Measurements from ENCODE around the gene EYA3.

Gene EYA3

DNA sequence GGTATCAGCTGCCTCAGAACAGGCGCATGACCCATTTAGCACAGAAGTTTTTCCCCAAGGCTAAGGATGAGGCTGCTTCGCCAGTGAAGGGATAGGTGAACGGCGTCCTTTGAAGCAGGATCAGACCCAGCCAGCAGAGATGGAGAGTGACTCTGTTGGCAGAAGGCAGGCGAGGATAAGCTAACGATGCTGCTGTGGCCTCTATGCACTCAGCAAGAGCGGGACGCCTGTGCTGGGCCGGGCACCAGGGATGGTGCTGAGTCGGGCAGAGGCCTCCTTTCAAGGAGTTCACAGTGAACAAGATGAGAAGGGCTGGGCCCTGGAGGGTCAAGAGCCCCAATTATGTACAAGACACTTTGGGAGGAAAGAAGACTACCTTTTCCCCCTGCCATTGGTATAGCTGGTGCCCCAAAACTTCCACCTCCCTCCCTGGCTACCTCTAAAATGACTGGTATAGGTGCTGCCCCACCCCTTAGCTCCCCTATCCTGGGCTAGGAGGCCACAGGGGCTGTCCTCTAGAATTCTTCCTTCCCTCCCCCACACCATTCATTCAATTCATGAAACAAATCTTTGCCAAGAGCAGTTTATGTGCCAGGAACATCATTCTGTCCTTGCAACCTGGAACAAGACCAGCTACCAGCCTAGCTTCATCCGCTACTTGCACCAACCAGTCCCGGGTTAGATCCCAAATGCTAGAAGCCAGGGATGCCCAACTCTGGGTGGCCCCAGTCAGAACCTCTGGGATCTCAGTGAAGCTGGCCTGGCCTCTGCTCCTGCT, 121.1 kb downstream of the EYA3 start:
- no peak for DNase-seq

DNA sequence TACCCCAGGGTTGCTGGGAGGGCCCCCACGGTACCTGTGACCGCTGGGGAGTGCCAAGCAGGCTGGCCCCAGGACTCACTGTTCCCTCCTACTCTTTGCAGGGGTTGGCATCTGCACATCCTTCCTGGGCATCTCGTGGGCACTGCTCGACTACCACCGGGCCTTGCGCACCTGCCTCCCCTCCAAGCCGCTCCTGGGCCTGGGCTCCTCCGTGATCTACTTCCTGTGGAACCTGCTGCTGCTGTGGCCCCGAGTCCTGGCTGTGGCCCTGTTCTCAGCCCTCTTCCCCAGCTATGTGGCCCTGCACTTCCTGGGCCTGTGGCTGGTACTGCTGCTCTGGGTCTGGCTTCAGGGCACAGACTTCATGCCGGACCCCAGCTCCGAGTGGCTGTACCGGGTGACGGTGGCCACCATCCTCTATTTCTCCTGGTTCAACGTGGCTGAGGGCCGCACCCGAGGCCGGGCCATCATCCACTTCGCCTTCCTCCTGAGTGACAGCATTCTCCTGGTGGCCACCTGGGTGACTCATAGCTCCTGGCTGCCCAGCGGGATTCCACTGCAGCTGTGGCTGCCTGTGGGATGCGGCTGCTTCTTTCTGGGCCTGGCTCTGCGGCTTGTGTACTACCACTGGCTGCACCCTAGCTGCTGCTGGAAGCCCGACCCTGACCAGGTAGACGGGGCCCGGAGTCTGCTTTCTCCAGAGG, 121.9 kb downstream of the EYA3 start:
- no peak for DNase-seq

DNA sequence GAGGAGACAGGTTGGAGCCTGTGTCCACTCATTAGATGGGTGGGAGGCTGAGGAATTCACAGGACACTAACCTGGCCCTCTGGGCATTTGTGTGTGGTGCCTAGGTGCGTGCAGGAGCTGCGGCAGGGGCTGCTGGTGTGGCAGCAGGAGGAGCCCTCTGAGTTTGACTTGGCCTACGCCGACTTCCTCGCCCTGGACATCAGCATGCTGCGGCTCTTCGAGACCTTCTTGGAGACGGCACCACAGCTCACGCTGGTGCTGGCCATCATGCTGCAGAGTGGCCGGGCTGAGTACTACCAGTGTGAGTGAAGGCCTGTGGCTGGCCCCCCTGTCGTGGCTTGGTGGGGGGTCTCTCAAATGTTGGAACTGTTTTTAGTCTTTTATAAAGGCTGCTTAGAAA, 125.0 kb downstream of the EYA3 start:
- no peak for DNase-seq

DNA sequence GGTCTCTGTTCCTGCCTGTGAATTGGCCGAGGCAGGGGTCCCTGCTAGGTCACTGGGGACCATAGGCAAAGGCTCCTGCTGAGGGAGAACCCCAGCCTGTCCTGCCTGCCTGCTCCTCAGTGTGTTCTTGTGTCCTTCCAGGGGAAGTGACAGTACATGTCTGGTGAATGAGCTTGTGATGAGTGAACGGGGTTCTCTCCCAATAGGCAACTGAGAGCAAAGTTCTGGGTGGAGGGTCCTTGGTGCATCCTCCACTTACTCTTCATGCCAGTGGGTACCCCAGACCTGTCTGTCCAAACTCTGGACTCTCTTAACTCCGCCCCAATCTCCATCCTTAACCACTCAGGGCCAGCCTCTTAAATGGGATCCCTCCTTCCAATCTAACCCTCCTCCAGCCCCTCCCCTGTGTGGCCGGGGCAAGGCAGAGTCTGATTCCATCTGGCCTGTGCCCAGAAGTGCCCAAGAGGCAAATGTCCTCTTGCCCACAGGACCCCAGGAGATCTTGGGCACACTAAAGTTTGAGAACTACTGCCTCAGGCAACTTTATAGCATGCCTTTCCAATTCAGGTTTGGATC, 126.7 kb downstream of the EYA3 start:
- no peak for DNase-seq

DNA sequence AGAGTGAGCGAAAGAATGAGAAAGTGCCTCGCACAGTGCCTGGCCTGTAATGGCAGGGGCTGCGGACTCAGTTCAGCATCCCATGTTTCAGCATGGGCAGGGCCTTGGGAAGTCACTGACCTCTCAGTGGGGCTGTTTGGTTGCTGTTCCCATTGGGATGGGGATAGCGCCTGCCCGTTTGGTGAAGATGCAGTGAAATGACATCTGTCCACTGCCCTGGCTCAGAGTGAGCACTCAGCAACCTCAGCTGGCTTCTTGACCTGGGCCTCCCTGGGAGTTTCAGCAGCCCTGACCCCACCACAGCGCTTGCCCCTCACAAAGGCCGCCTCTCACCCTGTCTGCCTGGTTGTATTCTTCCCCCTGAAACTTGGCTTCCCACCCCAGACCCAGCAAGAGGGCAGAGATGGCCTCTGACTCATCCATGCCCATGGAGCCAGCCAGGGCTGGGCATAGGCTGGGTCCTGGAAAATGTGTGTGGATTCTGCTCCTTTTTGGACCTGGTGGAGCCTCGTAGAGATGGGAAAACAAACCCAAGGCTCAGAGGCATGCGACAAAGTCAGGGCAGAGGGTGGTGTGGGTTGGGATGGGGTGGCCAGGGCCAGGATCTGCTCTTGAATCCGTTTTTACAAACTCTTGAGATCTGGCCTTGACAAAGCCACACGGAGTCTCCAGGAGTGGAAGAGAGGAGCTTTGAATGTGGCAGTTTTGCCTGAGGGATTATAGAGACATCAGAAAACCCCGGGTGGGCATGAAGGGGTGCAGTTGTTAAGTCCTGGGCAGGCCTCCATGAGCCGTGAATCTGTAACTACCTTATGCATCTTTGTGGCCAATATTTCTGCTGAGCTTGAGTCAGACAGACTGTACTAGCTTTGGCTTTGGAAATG, 127.4 kb downstream of the EYA3 start:
- DNase-seq = no peak

DNA sequence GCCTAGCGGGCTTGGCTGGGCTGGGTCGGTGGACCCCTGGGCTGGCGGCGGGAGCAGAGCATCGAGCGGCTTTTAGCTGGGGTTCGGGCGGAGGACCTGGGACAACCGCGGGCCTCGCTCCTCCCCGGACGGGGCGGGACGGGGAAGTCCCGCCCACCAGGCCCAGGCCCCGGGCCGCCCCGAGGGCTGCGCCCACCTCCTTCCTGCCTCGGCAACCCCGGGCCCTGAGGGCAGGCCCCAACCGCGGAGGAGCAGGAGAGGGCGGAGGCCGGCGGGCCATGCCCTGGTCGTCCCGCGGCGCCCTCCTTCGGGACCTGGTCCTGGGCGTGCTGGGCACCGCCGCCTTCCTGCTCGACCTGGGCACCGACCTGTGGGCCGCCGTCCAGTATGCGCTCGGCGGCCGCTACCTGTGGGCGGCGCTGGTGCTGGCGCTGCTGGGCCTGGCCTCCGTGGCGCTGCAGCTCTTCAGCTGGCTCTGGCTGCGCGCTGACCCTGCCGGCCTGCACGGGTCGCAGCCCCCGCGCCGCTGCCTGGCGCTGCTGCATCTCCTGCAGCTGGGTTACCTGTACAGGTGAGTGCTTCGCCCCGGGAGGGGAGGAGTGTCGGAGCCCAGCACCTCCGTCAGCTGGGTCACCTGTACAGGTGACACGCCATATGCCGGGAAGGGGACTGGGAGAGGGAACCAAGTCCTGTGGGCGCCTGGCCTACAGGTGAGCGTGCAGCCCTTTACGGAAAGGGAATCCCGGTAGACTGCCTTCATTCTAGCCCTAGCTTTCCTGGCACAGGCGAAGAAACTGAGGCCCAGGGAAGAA, 128.4 kb downstream of the EYA3 start, which contains the start of gene XKR8:
Gene XKR8, plus strand, starts transcription at position 182 of the 812 bp plus-strand sequence. Its CDS starts 97 bp downstream, at position 279.
- DNase-seq = peak; percentile 78

DNA sequence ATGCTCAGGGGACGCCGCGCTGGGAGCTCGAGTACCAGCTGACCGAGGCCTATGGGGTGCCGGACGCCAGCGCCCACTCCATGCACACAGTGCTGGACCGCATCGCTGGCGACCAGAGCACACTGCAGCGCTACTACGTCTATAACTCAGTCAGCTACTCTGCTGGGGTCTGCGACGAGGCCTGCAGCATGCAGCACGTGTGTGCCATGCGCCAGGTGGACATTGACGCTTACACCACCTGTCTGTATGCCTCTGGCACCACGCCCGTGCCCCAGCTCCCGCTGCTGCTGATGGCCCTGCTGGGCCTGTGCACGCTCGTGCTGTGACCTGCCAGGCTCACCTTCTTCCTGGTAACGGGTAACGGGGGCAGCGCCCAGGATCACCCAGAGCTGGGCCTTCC, 129.9 kb downstream of the EYA3 start:
- no peak for DNase-seq

DNA sequence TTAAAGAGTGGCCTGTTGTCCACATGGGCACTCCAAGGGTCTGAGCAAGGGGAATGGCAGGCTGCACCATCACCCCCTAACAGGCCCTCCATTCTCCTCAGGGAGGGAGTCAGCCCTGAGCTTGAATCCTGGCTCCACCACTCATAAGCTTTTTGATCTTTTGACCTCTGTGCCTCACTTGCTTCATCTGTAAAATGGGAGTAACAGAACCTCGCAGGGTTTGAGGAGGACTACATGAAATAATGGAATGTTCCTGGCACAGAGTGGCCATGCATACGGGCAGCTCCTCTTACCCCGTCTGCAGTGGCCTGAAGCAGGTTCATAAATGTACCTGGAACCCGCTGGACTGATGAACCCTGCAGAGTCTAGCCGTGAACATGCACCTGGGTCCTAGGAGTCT, 130.8 kb downstream of the EYA3 start:
- no peak for DNase-seq

DNA sequence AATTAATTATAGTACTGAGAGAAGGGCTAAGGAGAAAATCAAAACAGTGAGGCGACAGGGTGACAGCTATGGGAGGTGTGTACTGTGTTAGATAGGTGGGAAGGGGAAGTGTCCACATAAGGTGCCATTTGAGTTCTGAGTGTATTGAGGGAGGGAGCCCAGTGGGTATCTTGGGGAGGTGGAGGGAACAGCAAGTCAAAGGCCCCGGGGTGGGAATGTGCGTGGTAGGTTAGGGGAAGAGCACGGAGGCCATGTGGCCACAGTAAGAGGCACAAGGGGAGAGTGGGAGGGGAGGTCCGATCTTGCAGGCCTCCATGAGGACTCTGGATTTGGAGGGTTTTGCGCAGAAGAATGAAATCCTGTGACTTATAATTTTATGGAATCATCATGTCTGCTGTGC, 131.6 kb downstream of the EYA3 start:
- no peak for DNase-seq

DNA sequence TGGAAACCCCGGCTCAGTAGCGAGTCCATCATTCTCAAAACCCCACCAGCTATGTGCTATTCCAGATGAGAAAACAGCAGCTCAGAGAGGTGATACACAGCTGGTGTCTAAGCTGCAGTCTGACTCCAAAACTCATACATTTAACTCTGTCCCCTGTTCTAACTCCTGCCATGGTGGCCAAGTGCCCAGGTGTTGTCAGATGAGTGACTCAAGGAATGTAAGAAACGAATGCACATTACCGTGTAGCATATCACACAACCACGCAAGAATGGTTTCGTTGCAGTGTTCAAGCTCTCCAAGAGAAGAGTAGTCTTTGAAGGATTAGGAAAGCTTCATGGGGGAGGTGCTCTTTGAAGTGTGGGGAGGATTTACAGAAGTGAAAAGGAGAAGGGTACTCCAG, 133.3 kb downstream of the EYA3 start:
- no peak for DNase-seq

DNA sequence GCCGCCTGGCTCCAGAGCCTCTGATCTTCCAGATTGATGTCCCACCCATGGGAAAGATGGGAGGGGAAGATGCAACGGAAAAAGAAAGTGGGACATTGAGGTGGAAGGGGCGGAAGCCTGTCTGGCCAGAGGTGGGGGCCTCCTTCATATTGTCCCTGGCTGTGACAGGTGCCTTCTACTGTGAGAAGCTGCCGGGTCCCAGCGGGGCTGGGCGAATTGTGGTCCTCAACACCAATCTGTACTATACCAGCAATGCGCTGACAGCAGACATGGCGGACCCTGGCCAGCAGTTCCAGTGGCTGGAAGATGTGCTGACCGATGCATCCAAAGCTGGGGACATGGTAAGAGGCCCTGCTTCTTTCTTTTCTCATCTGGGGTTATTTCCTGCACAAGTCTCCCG, 134.2 kb downstream of the EYA3 start:
- no peak for DNase-seq

DNA sequence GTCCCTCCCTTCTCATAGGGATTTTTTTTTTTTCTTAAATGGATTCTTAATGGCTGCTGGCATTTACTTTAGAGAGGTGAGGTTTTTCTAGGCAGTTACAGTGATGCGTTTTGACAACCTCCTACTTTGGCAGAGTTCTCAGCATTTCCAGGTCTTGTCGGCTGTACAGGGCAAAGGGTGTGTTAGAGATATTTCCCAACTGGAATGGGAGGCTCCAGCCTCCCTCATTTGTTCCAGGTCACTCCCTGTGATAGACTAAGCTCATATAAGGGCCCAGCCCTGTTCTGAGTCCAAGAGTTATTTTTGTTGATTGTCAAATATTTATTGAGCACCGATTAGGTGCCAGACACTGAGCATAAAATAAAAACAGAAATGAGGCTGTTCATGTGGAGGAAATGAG, 136.3 kb downstream of the EYA3 start:
- DNase-seq = no peak

DNA sequence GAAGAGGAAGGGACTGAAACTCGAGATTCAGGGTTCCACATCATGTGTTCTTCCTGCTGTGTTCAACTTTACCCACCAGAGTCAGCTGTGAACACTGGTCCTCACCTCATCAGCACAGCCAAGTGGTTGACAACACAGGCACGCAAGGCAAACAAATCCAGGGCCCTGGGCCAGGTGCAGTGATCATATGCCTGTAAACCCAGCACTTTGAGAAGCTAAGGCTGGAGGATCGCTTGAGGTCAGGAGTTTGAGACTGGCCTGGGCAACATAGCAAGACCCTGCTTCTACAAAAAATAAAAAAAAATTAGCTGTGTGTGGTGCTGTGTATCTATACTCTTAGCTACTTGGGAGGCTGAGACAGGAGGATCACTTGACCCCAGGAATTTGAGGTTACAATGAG, 137.0 kb downstream of the EYA3 start:
- DNase-seq = no peak

DNA sequence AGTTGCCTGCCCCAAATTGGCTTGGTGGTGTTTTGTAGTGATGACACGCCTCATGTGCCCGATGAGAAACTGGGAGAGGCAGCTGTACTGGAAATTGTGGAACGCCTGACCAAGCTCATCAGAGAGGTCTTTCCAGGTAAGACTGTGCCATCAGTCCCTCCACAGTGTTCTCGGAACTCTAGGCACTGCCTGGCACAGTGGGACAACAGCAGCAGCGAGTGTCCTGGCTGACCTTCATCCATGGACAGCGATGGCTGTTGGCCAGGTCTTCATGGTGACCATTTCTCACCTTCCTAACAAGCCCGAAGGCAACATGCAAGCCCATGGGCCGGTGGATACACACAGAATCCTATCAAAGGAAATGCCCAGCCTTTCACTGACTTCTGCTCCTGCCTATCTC, 139.4 kb downstream of the EYA3 start:
- no peak for DNase-seq

DNA sequence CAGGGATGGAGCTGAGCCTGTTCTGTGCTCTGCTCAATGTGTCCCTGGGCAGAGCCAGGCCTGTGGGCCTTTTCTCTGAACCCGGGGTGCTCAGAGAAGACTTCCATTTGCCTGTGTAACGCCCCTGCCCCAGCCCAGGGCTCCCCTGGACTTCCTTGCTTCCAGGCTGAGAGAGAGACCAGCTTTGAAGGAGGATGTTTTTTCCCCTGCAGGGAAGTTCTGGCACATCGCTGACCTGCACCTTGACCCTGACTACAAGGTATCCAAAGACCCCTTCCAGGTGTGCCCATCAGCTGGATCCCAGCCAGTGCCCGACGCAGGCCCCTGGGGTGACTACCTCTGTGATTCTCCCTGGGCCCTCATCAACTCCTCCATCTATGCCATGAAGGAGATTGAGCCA, 143.4 kb downstream of the EYA3 start:
- DNase-seq = no peak

DNA sequence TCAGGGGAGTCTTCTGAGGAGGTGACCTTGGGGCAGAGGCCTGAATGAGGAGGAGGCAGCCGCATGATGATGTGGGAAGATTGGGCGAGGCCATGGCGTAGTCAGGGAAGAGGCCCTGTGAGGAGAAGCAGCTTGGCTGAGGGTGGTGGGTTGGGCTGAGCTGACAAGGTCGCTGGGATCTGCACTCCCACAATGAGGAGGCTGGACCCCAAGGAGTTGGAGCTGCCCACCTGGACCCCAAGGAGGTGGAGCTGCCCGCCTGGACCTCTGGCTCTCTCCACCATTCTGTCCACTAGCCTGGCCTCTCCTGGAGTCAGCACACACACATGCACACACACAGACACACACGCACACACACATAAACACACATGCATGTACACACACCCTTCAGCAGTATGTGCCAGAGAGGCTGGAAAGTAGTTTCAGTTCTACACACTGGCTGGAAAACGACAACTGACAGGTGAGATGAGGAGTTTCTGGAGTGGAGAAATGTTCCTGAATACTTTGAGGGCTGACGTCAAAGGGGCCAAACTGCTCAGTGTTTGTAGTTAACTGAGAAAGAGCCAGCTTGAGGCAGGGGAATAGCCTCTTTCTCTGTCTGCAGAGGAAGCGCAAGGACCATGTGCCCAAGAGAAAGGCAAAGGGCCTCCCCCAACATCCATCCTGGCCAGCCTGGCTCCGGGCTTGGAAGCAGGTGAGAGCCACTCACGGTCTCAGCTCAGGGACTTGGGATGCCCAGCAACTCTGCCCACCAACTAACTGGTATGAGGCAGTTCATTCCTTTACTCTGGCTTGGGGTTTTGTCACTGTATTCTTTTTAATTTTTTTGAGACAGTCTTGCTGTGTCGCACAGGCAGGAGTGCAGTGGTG, 146.5 kb downstream of the EYA3 start:
- no peak for DNase-seq

DNA sequence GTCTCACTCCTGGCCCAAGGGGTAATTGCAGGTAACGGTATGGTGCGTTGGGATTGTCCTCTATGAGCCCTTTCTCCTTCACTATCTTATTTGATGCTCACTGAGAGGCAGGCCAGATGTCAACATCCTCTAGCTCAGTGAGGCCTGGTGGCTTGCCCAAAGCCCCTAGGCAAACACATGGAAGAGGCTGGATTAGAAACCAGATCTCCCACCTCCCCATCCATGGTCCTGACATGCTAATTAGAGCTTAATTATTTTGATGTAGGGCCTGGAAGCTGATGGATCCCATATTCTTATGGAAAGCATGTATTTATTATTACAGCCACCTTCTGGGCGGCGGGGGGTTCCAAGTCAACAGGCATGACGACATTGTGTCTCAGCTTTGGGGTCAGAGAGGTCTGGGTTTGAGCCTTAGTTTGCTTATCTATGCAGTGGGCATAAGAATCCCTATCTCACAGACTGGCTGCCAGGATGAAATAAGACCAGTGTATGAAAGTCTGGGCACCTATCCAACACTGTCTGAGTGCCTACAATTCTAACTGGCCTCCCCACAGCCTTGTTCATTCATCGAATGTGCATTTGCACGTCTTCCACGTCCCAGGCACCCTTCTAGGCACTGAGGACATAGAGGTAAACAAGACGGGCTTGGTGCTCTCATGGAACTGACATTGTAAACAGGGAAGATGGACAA, 147.4 kb downstream of the EYA3 start:
- DNase-seq = no peak

DNA sequence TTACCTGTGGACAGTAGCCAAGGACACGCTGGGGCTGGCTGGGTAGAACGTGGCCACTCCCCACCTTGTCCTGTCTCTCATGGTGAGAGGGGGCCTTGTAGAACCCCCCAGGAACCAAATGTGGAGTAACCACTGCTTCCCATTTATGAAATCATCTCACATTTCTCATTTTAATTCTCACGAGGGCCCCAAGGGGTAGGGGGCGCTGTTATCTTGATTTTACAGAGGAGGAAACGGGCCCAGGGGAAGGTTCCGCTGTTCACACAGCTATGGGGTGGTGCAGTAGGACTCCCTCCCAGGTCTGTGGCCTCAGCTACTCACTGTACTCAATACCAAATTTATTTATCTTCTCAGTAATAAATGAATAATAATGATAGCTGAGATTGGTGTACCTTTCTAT, 148.1 kb downstream of the EYA3 start:
- DNase-seq = no peak

DNA sequence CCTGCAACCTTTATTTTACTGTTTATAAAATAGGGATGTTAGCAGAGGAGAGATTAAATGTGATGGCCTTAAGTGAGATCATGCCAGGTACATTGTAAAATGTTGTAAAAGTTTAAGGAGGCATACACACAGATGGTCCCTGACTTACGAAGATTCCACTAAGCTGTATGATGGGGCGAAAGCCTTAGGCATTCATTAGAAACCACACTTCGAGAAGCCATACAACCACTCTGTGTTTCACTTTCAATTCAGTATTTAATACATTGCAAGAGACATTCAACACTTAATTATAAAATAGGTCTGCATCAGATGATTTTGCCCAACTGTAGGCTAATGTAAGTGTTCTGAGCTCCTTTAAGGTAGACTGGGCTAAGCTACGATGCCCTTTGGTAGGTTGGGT, 149.9 kb downstream of the EYA3 start:
- DNase-seq = no peak

DNA sequence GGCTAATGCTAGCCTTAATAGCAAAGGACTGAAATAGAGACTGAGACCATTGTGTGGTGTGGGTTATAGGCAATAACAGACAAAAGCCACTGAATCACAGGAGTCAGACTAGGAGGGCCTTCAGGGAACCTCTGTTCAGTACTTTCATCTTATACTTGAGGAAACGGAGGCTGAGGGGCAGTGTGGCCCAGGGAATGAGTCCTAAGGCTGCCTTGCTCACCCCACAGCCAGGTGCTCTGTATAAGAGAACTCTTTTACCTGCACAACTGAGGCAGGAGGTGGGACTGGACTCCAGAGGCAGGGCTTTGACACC, 150.9 kb downstream of the EYA3 start:
- DNase-seq = no peak

DNA sequence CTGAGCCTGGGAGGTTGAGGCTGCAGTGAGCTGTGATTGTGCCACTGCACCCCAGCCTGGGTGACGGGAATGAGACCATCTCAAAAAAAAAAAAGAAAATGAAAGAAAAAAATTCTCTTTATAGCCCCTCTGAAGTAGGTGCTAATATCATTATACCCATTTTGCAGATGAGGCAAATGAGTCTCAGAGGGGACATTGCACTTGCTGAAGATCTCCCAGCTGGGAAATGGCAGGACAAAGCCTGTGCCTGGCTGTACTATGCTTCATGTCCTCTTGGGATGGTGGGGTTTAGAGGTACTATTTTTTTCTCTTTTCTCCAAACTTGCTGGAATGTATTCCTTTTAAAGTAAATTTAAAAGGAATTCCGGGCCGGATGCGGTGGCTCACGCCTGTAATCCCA, 152.0 kb downstream of the EYA3 start:
- no peak for DNase-seq

Measured in DMS79 (cell line).